HepG2 (cell line): Measurements from ENCODE around the gene ZNF345. TPM values are rescaled to one million over a fixed set of nuclear protein-coding genes. Genes with fewer than 3 reads are reported as not detected.

Experiments
- CHD4 ChIP-seq: fragments of 200-600 bp; sonication (generic); IDR thresholded peaks from 2 replicates; pipeline ENCODE4 v1.7.0; 2017; ENCODE audit warnings: mild to moderate bottlenecking, low read length, borderline replicate concordance
- DR1 ChIP-seq: sonication (generic); formaldehyde crosslinking; IDR thresholded peaks from 2 replicates; pipeline ENCODE4 v1.8.0; 2021; ENCODE audit warnings: mild to moderate bottlenecking, missing genetic modification reagents, inconsistent platforms
- GABPA ChIP-seq, 2 experiments: IDR thresholded peaks; 2 replicates each; pipeline ENCODE4 v1.6.1; 2011 to 2016; ENCODE audit warnings: low read depth in 2 of 2, low read length in 1 of 2, missing biosample characterization in 1 of 2, missing genetic modification characterization in 1 of 2
- GATAD1 ChIP-seq: IDR thresholded peaks from 2 replicates; pipeline ENCODE4 v1.6.1; 2016; ENCODE audit warnings: missing genetic modification reagents, missing compliant biosample characterization
- HNRNPUL1 ChIP-seq: fragments of 200-400 bp; formaldehyde crosslinking; IDR thresholded peaks from 2 replicates; pipeline ENCODE4 v1.6.1; 2017; ENCODE audit warnings: low read depth, mild to moderate bottlenecking, low read length, moderate library complexity
- HOXA3 ChIP-seq: sonication (generic); formaldehyde crosslinking; IDR thresholded peaks from 2 replicates; pipeline ENCODE4 v1.5.0; 2020; ENCODE audit warnings: missing genetic modification reagents
- IRF2 ChIP-seq: IDR thresholded peaks from 2 replicates; pipeline ENCODE4 v1.6.1; 2018; ENCODE audit warnings: missing genetic modification reagents, missing compliant biosample characterization
- ISX ChIP-seq: sonication (generic); formaldehyde crosslinking; conservative IDR thresholded peaks from 2 replicates; pipeline ENCODE4 v1.5.0; 2020; ENCODE audit warnings: missing genetic modification reagents
- MAZ ChIP-seq, 2 experiments: sonication (generic) in 1 of 2; formaldehyde crosslinking in 1 of 2; IDR thresholded peaks; 2 replicates each; pipeline versions ENCODE4 v1.5.0 to v1.6.1; 2012 to 2020; ENCODE audit warnings: low read depth in 2 of 2, mild to moderate bottlenecking in 2 of 2, borderline replicate concordance in 1 of 2, improper control_type of control experiment in 1 of 2, low read length in 1 of 2, missing genetic modification reagents in 1 of 2, moderate library complexity in 1 of 2
- MTA1 ChIP-seq: sonication (generic); formaldehyde crosslinking; IDR thresholded peaks from 2 replicates; pipeline ENCODE4 v1.4.0; 2020; ENCODE audit warnings: missing genetic modification reagents, mild to moderate bottlenecking, borderline replicate concordance
- MTA3 ChIP-seq: sonication (generic); formaldehyde crosslinking; IDR thresholded peaks from 2 replicates; pipeline ENCODE4 v1.4.0; 2020; ENCODE audit warnings: missing genetic modification reagents
- MXI1 ChIP-seq: IDR thresholded peaks from 3 replicates; pipeline ENCODE4 v1.6.1; 2012; ENCODE audit warnings: low read depth, low read length, inconsistent platforms, borderline replicate concordance
- NR2C2 ChIP-seq: sonication (generic); formaldehyde crosslinking; IDR thresholded peaks from 2 replicates; pipeline ENCODE4 v1.4.0; 2020; ENCODE audit warnings: missing genetic modification reagents, mild to moderate bottlenecking, moderate library complexity, borderline replicate concordance
- NR3C1 ChIP-seq: sonication (generic); formaldehyde crosslinking; IDR thresholded peaks from 2 replicates; pipeline ENCODE4 v1.4.0; 2020; ENCODE audit warnings: missing genetic modification reagents
- POLR2A ChIP-seq, 2 experiments: IDR thresholded peaks; 2 replicates each; pipeline ENCODE4 v1.6.1; 2011; ENCODE audit warnings: low read depth in 2 of 2, low read length in 2 of 2, mild to moderate bottlenecking in 1 of 2, moderate library complexity in 1 of 2; ENCODE audit not compliant: insufficient read depth in 1 of 2
- POLR2G ChIP-seq: fragments of 200-400 bp; formaldehyde crosslinking; IDR thresholded peaks from 2 replicates; pipeline ENCODE4 v1.6.1; 2018; ENCODE audit warnings: mild to moderate bottlenecking, low read depth, low read length, moderate library complexity
- RARA ChIP-seq: IDR thresholded peaks from 2 replicates; pipeline ENCODE4 v1.6.1; 2016; ENCODE audit warnings: missing genetic modification reagents, missing compliant biosample characterization
- SP4 ChIP-seq: sonication (generic); formaldehyde crosslinking; IDR thresholded peaks from 2 replicates; pipeline ENCODE4 v1.8.1; 2023; ENCODE audit warnings: mild to moderate bottlenecking, missing genetic modification reagents
- SP5 ChIP-seq: IDR thresholded peaks from 2 replicates; pipeline ENCODE4 v1.6.1; 2016; ENCODE audit warnings: low read depth, borderline replicate concordance
- ZFP90 ChIP-seq: sonication (generic); formaldehyde crosslinking; IDR thresholded peaks from 2 replicates; pipeline ENCODE4 v1.8.0; 2022; ENCODE audit warnings: missing genetic modification reagents, mild to moderate bottlenecking, inconsistent platforms, borderline replicate concordance
- ZNF251 ChIP-seq: sonication (generic); formaldehyde crosslinking; IDR thresholded peaks from 2 replicates; pipeline ENCODE4 v1.9.0; 2021; ENCODE audit warnings: mild to moderate bottlenecking, missing genetic modification reagents
- ZNF264 ChIP-seq: sonication (generic); formaldehyde crosslinking; IDR thresholded peaks from 2 replicates; pipeline ENCODE4 v1.4.0; 2020; ENCODE audit warnings: missing genetic modification reagents
- ZNF296 ChIP-seq: sonication (generic); formaldehyde crosslinking; conservative IDR thresholded peaks from 2 replicates; pipeline ENCODE4 v1.5.0; 2020; ENCODE audit warnings: mild to moderate bottlenecking, missing genetic modification reagents
- ZNF326 ChIP-seq: sonication (generic); formaldehyde crosslinking; IDR thresholded peaks from 2 replicates; pipeline ENCODE4 v1.4.0; 2020; ENCODE audit warnings: missing genetic modification reagents, borderline replicate concordance
- ZNF547 ChIP-seq: sonication (generic); formaldehyde crosslinking; IDR thresholded peaks from 2 replicates; pipeline ENCODE4 v1.5.1; 2020; ENCODE audit warnings: mild to moderate bottlenecking, missing genetic modification reagents
- ZNF720 ChIP-seq: sonication (generic); formaldehyde crosslinking; IDR thresholded peaks from 2 replicates; pipeline ENCODE4 v1.4.0; 2020; ENCODE audit warnings: missing genetic modification reagents
- ZNF724P ChIP-seq: sonication (generic); formaldehyde crosslinking; IDR thresholded peaks from 2 replicates; pipeline ENCODE4 v1.8.0; 2022; ENCODE audit warnings: missing genetic modification reagents, borderline replicate concordance
- ZNF781 ChIP-seq: sonication (generic); formaldehyde crosslinking; IDR thresholded peaks from 2 replicates; pipeline ENCODE4 v1.5.1; 2020; ENCODE audit warnings: borderline replicate concordance, mild to moderate bottlenecking, missing genetic modification reagents; ENCODE audit errors: not compliant biosample characterization
- ZSCAN25 ChIP-seq: sonication (generic); formaldehyde crosslinking; IDR thresholded peaks from 2 replicates; pipeline ENCODE4 v1.8.0; 2022; ENCODE audit warnings: mild to moderate bottlenecking, missing genetic modification reagents
- polyA plus RNA-seq, 8 experiments: library from polyadenylated mRNA; depleted of rRNA in 3 of 8; stranded (reverse) in 7 of 8; unstranded in 1 of 8; fragments of >200 nt; fragmentation: Illumina TruSeq in 4 of 8; extraction: Trizol in 4 of 8; gene quantifications; 2 replicates each; pipeline versions ENCODE4 v1.2.1 to v1.2.3, GENCODE V29; 2011 to 2016; ENCODE audit warnings: low read depth in 4 of 8, missing spikeins in 1 of 8, mixed read lengths in 1 of 8; ENCODE audit not compliant: insufficient read depth in 1 of 8
- total RNA-seq, 5 experiments: library from RNA; depleted of rRNA; stranded (reverse); fragments of >200 nt; fragmentation: Illumina TruSeq; extraction: Trizol; gene quantifications; 2 replicates each; pipeline ENCODE4 v1.2.3, GENCODE V29; 2016; ENCODE audit warnings: low read depth in 1 of 5
- TF ChIP-seq, protein P1 (sequence below): sonication (generic); formaldehyde crosslinking; IDR thresholded peaks from 2 replicates; pipeline ENCODE4 v1.5.1; 2020; ENCODE audit warnings: missing genetic modification reagents, mild to moderate bottlenecking, borderline replicate concordance

ZNF345 gene
- total and polyA plus RNA-seq, 2 of the 13 experiments (the other 11 are each of a cell fraction or from before 2014, with no cell fraction given) = 2.6 to 2.9 TPM

DNA sequence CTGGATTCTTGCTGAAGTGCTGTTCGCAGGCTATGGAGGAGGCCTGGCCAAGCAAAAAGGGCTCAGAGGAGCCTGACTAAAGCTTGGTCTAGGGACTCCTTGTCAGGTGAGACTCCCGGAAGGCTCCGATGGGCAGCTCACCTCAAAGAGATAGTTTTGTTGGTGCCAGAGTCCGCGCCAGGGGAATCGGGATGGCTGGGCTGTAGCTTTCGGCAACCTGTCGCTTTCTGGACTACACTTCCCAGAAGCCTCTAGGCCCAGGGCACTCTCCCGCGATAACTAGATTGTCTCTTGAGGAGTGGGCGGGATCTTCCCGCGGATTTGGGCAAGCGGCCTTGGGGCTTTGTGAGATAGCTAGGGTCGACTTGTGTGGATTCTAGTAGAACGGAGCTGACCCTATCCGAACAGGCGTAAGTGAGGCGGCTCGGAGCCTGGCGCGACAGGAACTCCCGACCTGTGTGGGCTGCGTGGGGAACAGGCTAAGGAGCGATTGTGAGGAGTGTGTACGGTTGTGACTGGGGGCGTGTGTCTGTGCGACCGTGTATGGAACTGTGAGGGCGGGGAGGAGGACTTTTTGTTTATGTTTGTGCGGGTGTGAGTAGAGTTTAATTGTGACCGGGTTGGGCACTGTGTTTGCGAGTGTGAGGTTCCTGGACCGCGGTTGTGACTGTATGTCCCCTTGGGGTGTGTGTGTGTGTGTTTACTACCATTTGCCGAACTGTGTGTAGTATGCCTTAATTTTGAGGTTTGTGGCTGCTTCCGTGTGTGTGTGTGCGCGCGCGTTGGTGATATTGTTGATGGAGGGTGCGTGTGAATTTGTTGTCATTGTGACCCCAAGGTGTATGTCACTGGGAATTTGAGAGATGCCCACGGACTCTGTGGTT lies at the start of gene ZNF345 (continued):
- TF ChIP-seq IRF2 (CRISPR knock-in tag) (peak; percentile 81; the same call in 1 of the 2 replicates), ZNF724P (0 out of 2 replicates have a peak, but pooled peaks have one; percentile 27), MTA3 (no peak), DR1 (CRISPR knock-in tag) (peak; percentile 47; the same call in 1 of the 2 replicates), MTA1 (0 out of 2 replicates have a peak, but pooled peaks have one; percentile 47), ZSCAN25 (CRISPR knock-in tag) (peak; percentile 54; the same call in 1 of the 2 replicates), ZNF251 (CRISPR knock-in tag) (peak; percentile 45; the same call in 1 of the 2 replicates), HOXA3 (CRISPR knock-in tag) (peak; percentile 53; the same call in 1 of the 2 replicates), POLR2A (IDR thresholded peaks at IDR 0.05; ENCODE audit: insufficient read depth in 1 of 2, low read depth in 2 of 2, low read length in 2 of 2) (peak; percentile 76 to 77; a peak in 3 of 4 replicates), SP5 (CRISPR knock-in tag) (peak; percentile 59; the same call in 1 of the 2 replicates), ISX (CRISPR knock-in tag) (no peak), CHD4 (peak; percentile 74; the same call in 1 of the 2 replicates), MAZ (IDR thresholded peaks at IDR 0.05; ENCODE audit: borderline replicate concordance, low read depth, low read length) (no peak; the same call in 1 of the 2 replicates), MAZ (CRISPR knock-in tag; IDR thresholded peaks at IDR 0.05; ENCODE audit: low read depth) (peak; percentile 27), ZNF326 (CRISPR knock-in tag) (no peak), GABPA (IDR thresholded peaks at IDR 0.05; ENCODE audit: low read depth, low read length) (no peak), GABPA (CRISPR knock-in tag; IDR thresholded peaks at IDR 0.05; ENCODE audit: low read depth) (peak; percentile 66), NR2C2 (CRISPR knock-in tag) (peak; percentile 50; the same call in 1 of the 2 replicates), ZFP90 (CRISPR knock-in tag) (no peak), SP4 (CRISPR knock-in tag) (peak; percentile 63; the same call in 1 of the 2 replicates), POLR2G (peak; percentile 56; the same call in 1 of the 2 replicates), RARA (no peak), ZNF264 (CRISPR knock-in tag) (0 out of 2 replicates have a peak, but pooled peaks have one; percentile 14), GATAD1 (CRISPR knock-in tag) (peak; percentile 76), MXI1 (peak; percentile 48; the same call in 1 of the 3 replicates), NR3C1 (no peak), ZNF781 (CRISPR knock-in tag) (peak; percentile 10), ZNF720 (CRISPR knock-in tag) (no peak), ZNF296 (CRISPR knock-in tag) (0 out of 2 replicates have a peak, but pooled peaks have one; percentile 33), ZNF547 (CRISPR knock-in tag) (no peak; the same call in 1 of the 2 replicates), HNRNPUL1 (no peak)
- TF ChIP-seq, protein P1, sequence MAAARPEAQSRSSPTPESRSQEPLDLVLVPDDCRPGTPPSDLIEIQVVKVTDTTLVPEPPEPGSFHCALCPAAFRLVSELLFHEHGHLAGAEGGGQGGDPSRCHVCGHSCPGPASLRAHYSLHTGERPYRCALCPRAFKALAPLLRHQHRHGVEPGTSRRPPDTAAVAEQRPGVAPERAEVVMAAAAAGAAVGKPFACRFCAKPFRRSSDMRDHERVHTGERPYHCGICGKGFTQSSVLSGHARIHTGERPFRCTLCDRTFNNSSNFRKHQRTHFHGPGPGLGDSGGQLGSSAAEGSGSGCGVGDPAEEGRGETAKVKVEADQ (CRISPR knock-in tag) = 0 out of 2 replicates have a peak, but pooled peaks have one; percentile 27
